GM21576 (cell line): ENCODE data around the gene PCBP3.
"Not testable (repeated sequence)": the region's sequence is repeated elsewhere in the genome, so short reads cannot be mapped to it uniquely, and the experiment has no call there.

Source experiments
- ATAC-seq: cut with Tn5 transposase; IDR thresholded peaks from one replicate; pipeline ENCODE4 v1.9.1; 2021; ENCODE audit warnings: mild to moderate bottlenecking, moderate library complexity; ENCODE audit not compliant: unreplicated experiment

The PCBP3 gene

DNA sequence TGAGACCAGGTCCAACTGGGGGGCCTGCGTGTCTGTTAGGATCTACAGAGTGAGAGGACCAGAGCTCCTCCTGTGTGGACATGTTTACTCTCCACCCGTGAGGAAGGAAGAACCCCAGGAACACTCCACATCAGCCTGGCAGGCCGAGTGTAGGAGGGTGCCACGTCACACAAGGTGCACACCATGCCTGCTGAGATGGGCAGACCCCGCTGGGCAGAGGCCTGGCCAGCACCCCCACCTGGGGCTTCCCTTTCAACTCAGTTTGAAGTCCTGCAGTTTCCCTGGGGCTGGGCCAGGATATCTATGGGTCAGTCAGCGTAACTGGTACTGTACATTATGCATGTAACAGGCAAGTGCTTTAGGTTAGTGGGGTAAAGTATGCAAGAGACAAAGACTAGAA, 30.1 kb upstream of the PCBP3 start:
- ATAC-seq: no peak

DNA sequence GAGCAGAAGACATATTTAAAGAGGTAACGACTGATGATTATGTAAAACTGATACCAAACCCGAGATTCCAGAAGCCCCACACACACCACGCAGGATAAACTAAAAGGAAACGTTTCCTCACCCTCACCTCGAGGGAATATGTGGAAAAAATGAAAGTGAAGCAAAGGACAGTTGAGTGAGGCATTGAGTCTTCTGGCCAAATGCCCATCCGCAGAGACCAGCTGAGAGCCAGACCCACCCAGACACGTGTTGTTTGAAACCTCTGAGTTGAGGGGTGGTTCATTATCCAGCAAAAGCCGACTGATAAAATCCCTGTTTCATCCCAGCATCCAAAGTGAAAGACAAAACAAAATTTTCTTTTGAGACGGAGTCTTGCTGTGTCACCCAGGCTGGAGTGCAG, 29.6 kb upstream of the PCBP3 start:
- no peak for ATAC-seq

DNA sequence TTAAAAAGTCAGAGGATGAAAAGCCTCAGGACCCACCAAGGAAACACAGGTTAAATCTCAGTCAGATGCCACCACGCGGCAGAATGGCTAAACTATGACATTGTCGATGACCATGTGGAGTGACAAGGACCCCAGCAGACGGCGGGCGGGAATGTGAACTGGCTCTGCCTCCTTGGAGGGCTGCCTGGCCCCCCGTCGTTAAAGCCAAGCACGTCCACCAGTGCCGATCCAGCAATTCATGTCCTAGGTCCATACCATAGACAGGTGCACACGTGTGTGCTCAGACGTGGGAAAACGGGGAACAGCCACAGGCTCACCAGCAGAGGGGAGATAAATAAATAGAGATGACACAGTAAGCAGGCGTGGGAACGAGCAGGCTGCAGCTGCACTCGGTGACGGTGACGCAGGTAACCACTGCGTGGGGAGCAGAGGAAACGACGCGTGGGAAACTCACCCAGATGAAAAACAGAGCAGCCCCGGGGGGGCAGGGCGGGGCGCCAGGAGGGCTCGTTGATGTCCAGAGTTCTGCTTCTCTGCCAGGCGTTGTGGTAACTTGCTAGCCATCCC, 28.3 kb upstream of the PCBP3 start:
- no peak for ATAC-seq

DNA sequence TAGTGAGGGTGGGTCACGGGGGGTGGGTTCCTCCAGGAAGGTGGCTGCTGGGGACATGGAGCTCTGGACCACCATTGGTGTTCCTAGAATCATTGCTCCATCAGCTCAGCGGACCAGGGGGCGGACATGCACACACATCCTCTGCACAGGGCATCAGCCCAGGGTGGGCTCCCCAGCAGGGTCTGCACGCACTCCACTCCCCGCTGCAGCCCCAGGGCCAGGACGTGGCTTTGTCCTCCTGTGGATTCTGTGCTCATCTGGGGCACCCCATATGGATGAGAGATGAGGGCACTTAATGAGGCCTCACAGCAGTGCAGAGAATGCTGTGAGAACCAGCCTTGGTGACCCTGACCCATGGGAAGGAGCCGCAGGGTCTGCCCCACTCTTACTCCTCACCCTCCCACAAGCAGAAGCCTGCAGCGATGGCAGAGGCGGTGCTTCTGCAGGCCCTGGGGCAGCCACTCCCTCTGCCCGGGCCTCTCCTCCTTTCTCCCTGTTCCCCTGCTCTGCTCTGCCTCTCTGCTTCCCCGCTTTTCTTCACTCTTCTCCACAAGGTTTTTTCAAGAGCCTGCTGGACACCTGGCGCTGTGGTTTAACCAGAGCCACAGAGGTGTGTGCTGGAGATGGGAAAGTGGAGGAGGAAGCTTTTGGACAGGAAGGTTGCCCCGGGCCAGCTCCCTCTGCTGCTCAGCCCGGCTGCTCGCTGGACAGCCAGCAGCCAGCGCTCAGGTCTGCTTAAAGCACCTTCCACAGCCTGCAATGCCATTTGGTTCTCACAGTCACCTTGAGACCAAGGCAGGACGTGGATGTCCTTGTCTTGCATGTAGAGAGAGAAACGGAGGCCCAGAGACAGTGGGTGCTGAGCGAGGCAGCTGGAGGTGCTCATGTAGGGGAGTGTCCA, 26.3 kb upstream of the PCBP3 start:
- no peak for ATAC-seq

DNA sequence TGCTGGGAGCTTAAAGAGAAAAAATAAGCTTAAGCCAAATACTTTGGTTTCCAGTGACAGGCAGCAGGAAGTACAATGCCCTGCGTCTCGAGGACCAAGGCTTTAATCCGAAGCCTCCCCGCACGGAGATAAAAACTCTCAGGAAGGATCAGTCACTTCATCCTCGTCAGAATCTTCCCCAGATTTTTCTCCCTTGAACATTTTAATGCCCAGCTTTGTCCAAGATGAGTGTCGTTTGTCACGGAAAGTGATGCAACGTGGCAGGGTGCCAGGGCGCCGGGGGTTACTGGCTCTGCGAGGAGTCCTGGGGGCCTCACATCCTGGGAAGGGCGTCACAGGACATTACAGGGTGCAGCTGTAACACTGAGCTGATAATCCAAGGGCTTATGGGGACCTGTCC, 25.2 kb upstream of the PCBP3 start:
- ATAC-seq: no peak

DNA sequence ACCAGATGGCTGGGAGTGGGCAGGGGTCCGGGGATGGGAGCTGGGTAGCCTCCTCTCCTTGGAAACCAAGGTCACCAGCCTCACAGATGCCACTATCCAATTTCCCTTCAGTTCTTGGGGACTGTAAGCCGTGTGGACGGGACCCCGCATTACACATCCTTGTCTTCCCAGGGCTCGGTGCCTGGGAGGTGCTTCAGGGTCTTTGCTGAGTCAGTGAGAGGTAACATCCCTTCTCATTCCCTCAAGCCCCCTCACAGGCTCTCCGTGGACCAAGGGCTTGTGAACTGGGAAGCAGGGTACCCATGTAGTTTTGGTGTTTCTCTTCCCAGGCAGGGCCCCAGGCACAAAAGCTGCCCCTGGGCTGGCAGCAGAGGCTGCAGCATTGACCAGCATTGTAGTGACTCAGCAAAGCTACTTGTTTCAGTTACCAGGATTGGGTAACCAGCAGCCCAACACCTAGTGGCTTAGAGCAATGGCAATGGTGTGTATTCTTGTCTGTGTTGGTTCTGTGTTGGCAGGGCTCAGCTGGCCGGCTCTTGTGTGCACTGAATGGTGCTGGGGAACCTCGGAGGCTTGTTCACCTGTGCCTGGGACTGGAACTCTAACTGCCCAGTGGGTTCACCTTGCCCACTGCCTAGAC, 24.6 kb upstream of the PCBP3 start:
- ATAC-seq: no peak

DNA sequence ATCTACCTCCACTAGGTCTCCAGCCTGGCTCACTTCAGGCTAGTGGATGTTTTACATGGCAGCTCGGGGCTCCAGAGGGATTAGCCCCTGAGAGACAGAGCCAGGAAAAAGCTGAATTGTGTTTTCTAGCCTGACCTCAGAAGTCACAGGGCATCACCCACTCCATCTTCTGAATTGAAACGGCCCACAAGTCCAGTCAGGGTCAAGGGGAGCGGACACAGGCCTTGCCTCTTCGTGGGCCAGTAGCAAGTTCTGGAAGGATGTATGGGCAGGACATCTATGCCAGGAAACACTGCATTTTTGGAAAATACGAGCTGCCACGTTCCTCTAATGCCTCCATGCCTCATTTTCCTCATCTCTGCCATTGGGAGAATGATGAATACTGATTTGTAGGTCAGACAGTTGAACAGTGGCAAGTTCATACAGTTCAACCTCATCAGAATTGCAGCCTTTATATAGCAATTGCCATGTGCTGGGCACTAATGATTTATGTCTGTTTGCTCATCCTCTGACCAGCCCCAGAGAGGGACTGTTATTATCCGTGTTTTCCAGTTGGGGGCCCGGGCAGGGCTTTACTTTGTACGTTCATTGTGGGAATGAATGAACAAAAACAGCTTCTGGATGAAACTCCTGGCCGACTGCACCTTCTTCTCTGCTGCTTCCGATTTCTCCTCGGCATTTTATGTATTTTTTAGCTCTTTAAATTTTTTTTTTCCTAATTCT, 23.2 kb upstream of the PCBP3 start:
- ATAC-seq: no peak

DNA sequence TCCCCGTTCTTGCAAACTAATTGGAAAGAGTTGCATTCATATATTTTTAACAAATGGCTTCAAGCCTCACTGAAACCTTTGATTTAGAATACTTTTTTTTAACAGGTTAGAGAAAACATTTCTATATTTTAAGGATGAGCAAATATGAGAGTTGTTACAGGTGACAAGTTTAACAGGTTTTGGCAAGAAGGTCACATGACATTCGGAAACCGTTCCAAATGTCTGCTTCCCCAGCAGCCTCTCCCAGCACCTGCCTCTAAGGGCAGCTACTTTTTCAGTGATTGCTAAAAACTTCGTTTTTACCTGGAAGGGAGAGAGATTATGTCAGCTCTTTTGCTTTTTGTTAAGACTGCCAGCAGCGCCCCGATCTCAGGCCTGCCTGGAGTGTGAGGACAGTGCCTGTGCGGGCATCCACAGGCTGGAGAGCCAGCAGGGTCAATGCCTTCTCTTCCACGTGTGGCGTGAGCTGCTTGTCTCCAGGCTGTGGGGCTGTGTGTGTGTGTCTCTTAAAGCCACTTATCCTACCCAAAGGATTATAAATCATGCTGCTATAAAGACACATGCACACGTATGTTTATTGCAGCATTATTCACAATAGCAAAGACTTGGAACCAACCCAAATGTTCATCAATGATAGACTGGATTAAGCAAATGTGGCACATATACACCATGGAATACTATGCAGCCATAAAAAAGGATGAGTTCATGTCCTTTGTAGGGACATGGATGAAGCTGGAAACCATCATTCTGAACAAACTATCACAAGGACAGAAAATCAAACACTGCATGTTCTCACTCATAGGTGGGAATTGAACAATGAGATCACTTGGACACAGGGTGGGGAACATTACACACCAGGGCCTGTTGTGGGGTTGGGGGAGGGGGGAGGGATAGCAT, 21.8 kb upstream of the PCBP3 start:
- ATAC-seq: not testable (repeated sequence)

DNA sequence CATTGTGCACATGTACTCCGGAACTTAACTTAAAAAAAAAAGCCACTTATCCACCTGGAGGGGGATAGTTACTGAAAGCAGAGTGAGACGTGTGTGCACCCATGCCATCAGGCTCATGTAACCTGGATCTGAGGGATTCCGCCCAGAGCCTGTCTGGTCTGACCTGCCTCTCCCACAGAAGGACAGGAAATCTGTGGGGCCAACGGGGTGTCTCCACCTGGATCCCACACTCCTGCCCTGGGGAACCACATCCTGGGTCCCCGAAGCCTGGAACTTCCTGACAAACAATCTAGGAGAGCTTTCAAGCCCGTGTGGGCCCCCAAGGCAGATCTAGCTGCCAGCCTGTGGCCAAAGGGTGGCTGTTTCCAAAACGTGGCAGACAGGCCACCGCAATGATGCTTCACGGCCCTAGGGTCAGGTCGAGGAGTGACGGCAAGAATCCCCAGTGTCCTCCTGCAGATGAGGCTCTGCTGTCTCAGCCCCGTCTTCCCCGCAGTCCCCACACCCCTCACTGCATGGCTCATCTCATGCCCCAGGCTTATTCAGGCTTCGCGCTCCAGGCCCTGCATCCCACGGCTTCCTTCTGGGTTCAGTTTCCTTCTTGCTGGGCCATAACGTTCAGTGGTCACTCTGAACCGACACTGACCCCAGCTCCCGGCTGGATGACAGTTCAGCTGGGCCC, 21.0 kb upstream of the PCBP3 start:
- ATAC-seq: no peak

DNA sequence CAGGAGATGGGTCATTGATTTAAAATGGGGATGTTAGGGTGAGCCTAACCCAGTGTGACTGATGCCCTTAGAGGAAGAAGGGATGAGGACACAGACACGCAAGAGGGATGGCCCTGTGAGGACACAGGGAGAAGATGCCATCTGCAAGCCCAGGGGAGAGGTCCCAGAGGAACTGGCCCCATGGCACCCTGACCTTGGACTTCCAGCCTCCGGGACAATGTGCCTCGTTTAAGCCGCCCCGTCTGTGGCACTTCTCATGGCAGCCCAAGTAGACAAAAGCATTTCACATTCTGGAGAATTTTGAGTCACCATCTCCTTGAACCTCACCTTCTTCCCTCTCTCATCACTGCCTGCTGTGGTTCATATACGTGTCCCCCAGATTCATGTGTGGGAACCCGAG, 20.1 kb upstream of the PCBP3 start:
- ATAC-seq: no peak

DNA sequence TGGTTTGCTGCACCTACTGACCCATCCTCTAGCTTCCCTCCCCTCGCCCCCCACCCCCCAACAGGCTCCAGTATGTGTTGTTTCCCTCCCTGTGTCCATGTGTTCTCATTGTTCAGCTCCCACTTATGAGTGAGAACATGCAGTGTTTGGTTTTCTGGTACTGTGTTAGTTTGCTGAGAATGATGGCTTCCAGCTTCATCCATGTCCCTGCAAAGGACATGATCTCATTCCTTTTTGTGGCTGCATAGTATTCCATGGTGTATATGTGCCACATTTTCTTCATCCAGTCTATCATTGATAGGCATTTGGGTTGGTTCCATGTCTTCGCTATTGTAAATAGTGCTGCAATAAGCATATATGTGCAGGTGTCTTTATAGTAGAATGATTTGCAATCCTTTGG, 17.4 kb upstream of the PCBP3 start:
- ATAC-seq: not testable (repeated sequence)

DNA sequence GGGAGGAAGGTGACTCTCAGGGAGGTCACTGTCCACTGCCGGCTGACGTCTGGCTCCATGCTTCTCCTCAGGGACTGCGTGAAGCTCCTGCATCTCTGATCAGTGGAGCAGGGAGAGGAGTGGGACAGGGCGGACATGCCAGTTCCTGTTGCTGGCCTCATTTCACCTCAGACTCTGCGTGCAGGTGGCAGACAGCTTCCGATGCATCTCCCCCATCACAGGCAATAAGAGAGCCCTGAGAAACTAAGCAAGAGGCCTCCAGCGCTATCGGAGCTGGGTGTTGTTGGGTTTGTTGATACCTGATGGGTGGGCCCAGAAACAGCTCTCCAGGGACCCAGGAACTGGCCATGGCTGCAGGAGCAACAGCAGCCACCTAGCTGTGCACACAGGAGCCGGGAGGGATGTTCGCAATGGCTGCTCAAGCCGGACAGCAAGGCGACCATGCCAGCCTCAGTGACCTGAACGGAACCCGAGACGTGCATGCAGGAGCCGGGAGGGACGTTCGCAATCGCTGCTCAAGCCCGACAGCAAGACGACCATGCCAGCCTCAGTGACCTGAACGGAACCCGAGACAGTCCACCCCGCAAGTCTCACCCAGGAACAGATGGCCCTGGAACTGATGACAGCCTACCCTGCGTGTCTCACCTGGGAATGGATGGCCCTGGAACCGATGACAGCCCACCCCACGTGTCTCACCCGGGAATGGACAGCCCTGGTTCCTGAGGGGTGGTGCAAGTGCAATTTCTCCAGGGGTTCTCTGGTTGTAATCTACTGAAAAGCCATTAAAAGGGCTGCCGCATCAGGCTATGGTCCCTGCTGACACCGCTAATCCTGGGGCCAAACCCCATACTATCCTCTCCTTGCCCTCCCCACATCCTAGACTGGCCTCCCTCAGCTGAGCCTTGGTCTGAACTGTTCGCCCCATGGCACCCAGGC, 14.2 kb upstream of the PCBP3 start:
- ATAC-seq: no peak

DNA sequence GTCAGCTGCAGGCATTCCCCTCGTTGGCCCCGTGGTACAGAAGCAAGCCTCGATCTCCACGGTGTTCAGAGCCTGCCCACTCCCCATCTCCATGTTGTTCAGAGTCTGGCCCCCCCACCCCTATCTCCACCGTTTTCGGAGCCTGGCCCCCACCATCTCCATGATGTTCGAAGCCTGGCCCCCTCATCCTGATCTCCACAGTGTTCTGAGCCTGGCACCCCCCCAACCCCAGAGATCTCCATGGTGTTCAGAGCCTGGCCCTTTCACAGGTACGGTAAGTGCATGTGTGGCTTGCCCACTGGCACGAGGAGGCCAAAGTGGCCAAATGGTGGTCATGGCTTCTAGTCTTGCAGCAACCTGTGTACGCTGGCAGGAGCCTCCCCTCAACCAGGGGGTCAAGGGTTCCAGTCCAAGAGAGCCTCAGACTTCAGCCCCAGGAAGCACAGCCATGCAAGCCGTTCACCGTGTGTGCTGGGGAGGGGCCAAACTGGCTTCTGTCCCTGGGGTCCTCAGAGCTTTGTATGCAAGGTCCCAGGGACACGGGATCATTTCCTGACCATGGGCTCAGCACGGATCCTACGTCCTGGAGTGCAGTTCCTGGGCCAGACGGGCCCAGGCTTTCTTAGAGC, 13.3 kb upstream of the PCBP3 start:
- no peak for ATAC-seq

DNA sequence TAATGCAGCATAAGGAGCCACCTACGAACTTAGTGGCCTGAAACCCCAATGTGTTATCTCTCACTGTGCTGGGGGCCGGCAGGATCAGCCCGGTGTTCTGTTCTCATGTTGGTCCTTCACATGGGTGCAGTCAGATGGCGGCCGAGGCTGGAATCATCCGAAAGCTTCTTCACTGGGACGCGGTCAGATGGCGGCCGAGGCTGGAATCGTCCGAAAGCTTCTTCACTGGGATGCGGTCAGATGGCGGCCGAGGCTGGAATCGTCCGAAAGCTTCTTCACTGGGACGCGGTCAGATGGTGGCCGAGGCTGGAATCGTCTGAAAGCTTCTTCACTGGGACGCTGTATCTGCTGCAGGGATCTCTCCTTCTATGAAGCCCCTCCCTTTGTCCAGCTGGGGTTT, 12.6 kb upstream of the PCBP3 start:
- no peak for ATAC-seq

DNA sequence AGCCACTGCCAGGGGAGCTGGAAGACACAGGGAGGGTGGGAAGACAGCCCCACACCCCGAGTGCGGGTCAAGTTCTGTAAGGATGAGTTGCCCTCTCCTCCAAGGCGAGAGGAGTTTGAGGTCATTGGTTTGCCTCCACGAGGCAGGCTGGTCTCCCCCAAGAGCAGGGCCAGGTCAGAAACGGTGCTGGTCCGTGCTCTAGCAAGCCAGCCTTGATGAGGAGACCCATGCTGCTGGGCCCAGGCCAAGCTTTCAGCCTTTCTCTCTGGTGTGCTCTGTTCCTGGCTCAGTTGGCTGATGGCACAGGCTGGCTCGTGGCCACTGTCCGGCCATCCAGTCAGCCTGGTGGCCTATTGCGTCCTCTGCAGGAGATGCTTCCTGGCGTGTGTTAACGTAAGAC, 12.0 kb upstream of the PCBP3 start:
- no peak for ATAC-seq

DNA sequence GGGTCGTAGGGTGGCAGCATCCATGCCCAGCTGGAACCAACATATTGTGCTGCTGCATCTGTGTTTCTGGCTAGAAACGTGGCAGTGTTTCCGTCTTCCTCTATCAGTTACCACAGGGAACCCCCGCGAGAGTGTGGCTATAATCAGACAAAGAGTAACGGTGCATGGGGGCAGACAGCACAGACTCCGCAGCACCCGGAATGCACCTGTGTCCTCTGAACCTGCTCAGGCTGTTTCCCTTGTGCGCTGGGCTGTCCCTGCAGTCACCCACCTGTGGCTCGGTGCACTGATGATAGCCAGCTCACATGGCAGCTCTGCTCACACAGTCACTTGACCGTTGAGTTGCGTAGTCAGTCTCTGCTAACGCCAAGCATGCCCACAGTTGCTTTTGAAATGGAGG, 11.4 kb upstream of the PCBP3 start:
- ATAC-seq: no peak

DNA sequence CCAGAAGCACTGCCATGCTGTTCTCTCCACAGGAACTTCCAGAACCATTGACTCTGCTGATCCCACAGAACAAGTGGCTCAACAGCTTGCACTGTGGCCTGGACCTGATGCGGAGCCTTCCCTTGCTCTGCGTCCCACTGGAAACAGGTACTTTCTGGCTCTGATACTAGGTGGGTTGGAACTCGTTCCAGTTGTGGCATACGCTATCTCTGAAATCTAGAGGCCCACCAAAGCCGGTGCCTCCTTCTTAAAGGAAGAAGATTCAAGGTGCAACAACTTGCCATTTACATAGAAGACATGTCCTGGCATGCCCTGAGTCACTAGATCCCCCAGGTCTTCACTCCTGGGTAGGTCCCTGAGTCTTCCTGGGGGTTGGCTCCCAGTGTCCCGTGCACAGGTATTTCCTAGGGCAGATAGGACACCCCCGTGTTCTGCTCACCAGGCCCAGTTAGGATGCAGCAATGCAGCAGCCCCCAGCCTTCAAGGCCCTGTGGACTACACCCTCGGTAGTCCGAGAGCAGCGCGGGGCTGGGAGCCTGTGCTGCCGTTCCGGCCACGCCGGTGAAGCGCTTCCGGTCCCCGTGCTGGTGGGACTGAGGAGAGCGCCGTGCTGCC, 10.8 kb upstream of the PCBP3 start:
- no peak for ATAC-seq
